ENCODE data around the gene NOC2L. TPM values are rescaled to one million over a fixed set of nuclear protein-coding genes. Genes with fewer than 3 reads are reported as not detected.
A peak's percentile ranks its signal among the peaks of the same experiment; 100 is the strongest.
"Not testable (repeated sequence)": the region's sequence is repeated elsewhere in the genome, so short reads cannot be mapped to it uniquely, and the experiment has no call there.

The NOC2L gene
- total RNA-seq, 1 donor from 2014 or later = 58.3 TPM

DNA sequence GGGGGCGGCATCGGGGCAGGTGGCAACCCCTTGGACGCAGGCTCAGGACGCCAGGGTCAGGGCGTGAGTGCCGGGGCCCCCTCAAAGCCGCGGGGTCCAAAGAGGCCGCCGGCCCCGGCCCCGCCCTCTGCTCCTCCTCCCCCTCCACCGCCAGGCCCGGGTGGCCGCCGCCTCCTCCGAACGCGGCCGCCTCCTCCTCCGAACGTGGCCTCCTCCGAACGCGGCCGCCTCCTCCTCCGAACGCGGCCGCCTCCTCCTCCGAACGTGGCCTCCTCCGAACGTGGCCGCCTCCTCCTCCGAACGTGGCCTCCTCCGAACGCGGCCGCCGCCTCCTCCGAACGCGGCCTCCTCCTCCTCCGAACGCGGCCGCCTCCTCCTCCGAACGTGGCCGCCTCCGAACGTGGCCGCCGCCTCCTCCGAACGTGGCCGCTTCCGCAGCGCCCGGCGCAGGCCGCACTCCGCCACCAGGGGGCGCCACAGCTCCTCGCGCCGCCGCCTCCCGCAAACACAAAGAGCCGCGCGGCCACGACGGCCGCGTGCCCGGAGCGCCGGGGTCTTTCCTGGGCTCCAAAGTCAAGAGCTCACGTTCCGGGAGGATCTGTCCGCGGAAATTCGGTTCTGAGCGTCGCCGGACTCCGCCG lies 54.6 kb downstream of the NOC2L start:
- DNase-seq (ENCODE audit: low read depth in 2 of 2) = peak; percentile 71 to 79

DNA sequence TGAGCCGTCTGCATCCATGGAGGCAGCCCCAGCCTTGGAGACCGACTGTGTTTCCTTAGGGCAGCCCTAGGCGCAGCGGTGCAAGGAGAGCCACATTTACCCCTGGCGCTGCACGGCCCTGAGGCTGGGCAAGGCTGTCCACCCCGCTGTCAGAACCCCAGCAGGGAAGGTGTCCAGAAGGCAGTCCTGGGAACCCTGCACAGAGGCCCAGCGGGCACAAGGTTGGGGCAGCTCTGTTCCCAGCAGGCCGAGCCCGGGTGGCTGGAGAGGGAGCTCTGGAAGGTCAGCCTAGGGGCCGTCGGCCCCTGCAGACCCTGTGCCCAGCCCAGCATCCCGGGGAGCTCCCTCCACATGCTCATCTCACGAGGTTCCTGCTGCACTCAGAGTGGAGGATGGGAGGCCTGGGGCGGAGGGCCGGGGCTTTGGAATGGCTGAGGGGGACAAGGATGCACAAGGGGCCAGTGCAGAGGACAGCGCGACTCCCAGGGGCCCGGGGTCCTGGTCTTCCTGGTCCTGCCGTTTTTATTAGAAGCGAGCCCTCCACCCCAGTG lies 55.3 kb downstream of the NOC2L start:
- DNase-seq (ENCODE audit: low read depth in 2 of 2) = peak in 1 of 2 donors; percentile 0

DNA sequence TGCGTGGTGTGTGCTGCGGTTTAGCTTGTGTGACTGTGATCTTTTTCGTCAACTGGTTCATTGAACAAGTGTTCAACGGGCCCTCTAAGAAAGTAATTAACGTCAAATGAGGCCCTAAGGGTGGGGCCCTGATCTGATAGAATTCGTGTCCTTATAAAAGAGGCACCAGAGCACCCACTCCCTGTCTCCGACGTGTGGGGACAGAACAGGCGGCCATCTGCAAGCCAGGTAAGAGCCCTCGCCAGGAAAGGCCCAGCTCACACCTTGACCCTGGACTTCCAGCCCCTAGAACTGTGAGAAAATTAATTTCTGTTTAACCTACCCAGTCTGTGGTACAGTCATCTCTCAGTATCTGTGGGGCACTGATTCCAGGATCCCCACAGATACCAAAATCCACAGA lies 55.8 kb downstream of the NOC2L start:
- no peak for DNase-seq (ENCODE audit: low read depth in 2 of 2)

DNA sequence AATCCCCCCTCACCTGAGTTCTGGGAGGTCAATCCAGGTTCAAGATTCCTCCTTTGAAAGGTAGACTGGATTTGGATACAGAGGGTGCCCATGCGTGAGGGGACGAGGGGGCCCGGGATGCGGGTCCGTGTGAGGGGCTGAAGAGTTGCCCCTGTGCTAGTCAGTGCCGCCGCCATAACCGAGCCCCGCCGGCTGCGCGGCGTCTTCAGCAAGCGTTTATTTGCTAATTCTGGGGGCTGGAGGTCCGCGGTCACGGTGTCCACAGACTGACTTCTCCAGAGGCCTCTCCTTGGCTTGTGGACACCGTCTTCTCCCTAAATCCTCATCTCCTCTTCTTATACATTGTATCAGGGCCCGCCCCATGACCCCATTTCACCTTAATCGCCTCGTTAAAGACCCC lies 56.3 kb downstream of the NOC2L start:
- DNase-seq (ENCODE audit: low read depth in 2 of 2) = no peak

DNA sequence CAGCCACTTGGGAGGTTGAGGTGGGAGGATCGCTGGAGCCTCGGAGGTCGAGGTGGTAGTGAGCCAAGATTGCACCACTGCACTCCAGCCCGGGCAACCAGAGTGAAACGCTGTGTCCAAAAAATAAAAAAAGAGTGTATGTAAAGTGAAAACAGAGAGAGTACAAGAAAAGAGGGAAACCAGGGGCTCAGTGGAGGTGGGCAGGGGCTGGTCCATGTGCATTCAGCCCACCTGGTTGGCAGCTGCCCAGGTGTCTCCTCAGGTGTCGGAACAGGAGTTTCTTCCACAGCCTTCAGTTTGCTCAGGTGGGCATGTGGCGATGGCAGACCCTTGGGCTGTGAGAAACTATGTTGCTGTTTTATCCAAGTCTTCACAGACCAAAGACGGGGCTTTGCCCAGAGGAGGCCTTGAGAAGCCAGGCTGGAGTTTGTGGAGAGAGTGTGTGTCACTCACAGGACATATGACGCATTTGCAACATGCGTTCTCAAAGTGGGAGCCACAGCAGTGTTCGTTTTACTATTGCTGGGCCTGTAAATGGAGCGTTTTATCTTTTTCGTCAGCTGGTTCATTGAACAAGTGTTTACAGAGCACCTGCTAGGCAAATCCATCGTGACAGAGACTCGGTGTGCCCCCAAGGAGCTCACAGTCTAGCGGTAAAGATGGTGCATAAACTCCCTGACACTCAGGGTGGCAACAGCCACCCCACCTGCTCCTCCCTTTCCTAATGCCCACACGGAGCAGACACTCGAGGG lies 57.8 kb downstream of the NOC2L start:
- no peak for DNase-seq (ENCODE audit: low read depth in 2 of 2)

DNA sequence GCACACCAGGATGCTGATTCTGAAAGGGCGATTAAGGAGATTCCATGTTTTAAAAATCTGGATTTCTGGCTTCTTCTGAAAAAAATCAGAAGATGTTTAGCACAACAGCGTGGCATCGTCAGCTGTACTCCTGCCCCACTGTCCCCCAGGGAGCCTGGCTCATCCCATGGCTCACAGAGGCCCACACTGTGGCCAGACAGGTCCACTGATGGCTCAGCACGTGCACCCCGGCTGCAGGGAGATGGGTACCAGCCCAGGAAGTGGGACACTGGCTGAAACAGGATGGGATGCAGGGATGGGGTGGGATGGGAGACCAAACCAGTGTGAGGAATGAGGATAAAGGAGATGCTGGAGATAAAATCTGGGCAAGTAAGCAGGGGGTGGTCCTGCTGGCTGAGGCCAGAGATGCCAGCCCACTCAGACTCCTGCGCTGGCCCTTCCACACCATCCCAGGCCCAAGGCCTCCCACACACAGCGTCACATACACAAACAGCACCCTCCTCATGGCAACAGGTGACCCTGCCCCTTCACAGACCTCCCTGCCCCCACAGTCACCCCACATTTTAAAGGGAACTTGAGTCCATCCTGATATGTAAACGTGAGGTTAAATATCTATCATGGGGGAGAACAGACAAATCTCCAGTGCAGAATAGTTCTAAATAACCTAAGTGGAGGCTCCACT lies 59.3 kb downstream of the NOC2L start:
- DNase-seq (ENCODE audit: low read depth in 2 of 2) = no peak

DNA sequence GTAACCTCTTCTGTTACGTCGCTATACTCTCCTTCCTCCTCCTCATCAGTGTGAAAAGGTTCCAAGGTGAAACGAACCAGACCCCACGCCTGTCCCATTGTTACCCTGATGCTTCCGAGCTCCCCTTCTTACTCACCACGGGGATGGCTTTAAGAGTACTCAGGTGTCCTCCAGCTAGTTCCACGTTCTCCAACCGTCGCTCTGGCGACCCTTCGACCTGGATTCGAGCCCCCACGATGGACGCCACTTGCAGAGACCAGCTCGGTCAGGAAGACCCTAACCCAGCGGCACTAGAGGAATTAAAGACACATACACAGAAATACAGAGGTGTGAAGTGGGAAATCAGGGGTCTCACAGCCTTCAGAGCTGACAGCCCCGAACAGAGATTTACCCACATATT lies 61.1 kb downstream of the NOC2L start:
- DNase-seq (ENCODE audit: low read depth in 2 of 2) = not testable (repeated sequence)

DNA sequence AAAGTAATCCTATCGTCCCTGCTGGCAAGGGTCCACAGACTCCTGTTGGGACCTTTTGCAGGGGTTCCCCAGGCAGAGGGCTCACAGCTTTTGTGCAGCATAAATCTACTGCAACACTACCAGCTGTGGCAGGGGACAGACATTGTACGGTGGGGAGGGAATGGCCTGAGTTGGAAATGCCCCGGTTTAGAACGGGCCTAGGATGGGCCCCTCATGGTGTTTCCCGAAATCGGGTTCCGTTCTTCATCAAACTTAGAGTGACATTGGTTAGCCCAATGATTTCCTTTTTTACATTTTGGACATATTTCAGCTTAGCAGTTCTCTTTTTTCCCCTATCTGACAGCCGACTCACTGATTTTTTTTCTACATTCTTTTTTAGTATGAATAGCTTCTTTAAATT lies 61.8 kb downstream of the NOC2L start:
- DNase-seq (ENCODE audit: low read depth in 2 of 2) = no peak

Other genes with a start within 250 kb of the NOC2L start
- not detected in 2 replicates for gene SAMD11, start 35.3 kb downstream of the NOC2L start, total RNA-seq
- gene KLHL17, start 1.3 kb upstream of the NOC2L start, total RNA-seq = 2.2 and 3.6 TPM in 2 replicates
- under 0.01 and 0.22 TPM in 2 replicates for gene PLEKHN1, start 7.2 kb upstream of the NOC2L start, total RNA-seq
- not detected in 2 replicates for gene PERM1, start 22.8 kb upstream of the NOC2L start, total RNA-seq
- gene HES4, start 40.8 kb upstream of the NOC2L start, total RNA-seq = 23.3 and 24.8 TPM in 2 replicates
- 109 TPM in 2 replicates for gene ISG15, start 54.2 kb upstream of the NOC2L start, total RNA-seq
- gene AGRN, start 60.9 kb upstream of the NOC2L start, total RNA-seq = 35.7 and 53.8 TPM in 2 replicates
- not detected in 2 replicates for gene RNF223, start 115.0 kb upstream of the NOC2L start, total RNA-seq
- 4.8 and 5.2 TPM in 2 replicates for gene C1orf159, start 156.8 kb upstream of the NOC2L start, total RNA-seq
- gene TTLL10, start 214.6 kb upstream of the NOC2L start, total RNA-seq = not detected in 2 replicates
- gene TNFRSF18, start 247.3 kb upstream of the NOC2L start, total RNA-seq = 0.22 and 0.60 TPM in 2 replicates

All from lung microvascular endothelial cell (primary cell).